H9 (cell line): ENCODE data around the gene SNRPD3. TPM values are rescaled to one million over a fixed set of nuclear protein-coding genes. Genes with fewer than 3 reads are reported as not detected.

ENCODE experiments used
- DNase-seq: peaks from one replicate; pipeline ENCODE4 v3.0.0-alpha.2; 2017
- H2AFZ ChIP-seq: one replicate; pipeline ENCODE4 v1.6.1; 2013; ENCODE audit warnings: mild to moderate bottlenecking, low read length, control low read depth, moderate library complexity
- H2AK5ac ChIP-seq: 2 replicates; pipeline ENCODE4 v1.6.1; 2013; ENCODE audit warnings: low read length, control low read depth, mixed read lengths; ENCODE audit not compliant: insufficient read length
- H2BK120ac ChIP-seq: one replicate; pipeline ENCODE4 v1.6.1; 2013; ENCODE audit warnings: low read depth, mild to moderate bottlenecking, low read length, control low read depth, inconsistent platforms; ENCODE audit not compliant: poor library complexity, severe bottlenecking
- H2BK12ac ChIP-seq: 2 replicates; pipeline ENCODE4 v1.6.1; 2013; ENCODE audit warnings: low read length, control low read depth, mixed read lengths, low read depth; ENCODE audit not compliant: insufficient read length
- H2BK15ac ChIP-seq: 2 replicates; pipeline ENCODE4 v1.6.1; 2013; ENCODE audit warnings: low read depth, low read length, control low read depth
- H2BK20ac ChIP-seq: one replicate; pipeline ENCODE4 v1.6.1; 2013; ENCODE audit warnings: low read depth, mild to moderate bottlenecking, low read length, control low read depth, inconsistent platforms; ENCODE audit not compliant: poor library complexity, severe bottlenecking
- H2BK5ac ChIP-seq: 2 replicates; pipeline ENCODE4 v1.6.1; 2013; ENCODE audit warnings: low read length, control low read depth, mixed read lengths; ENCODE audit not compliant: insufficient read length
- H3K14ac ChIP-seq: 2 replicates; pipeline ENCODE4 v1.6.1; 2013; ENCODE audit warnings: low read length, control low read depth; ENCODE audit not compliant: insufficient read depth
- H3K18ac ChIP-seq: 2 replicates; pipeline ENCODE4 v1.6.1; 2013; ENCODE audit warnings: low read depth, mild to moderate bottlenecking, mixed read lengths, low read length, control low read depth; ENCODE audit not compliant: insufficient read length
- H3K23ac ChIP-seq: 2 replicates; pipeline ENCODE4 v1.6.1; 2013; ENCODE audit warnings: low read length, control low read depth, mixed read lengths, low read depth; ENCODE audit not compliant: insufficient read length
- H3K23me2 ChIP-seq: 2 replicates; pipeline ENCODE4 v1.6.1; 2013; ENCODE audit warnings: low read depth, mild to moderate bottlenecking, mixed read lengths, low read length, control low read depth; ENCODE audit not compliant: insufficient read length, poor library complexity, severe bottlenecking
- H3K27ac ChIP-seq: 2 replicates; pipeline ENCODE4 v1.5.1; 2013; ENCODE audit warnings: low read length, control low read depth, mixed read lengths, low read depth; ENCODE audit not compliant: insufficient read length
- H3K27me3 ChIP-seq: 2 replicates; pipeline ENCODE4 v1.6.1; 2013; ENCODE audit warnings: low read length, control low read depth, inconsistent platforms; ENCODE audit not compliant: insufficient read depth
- H3K4ac ChIP-seq: 2 replicates; pipeline ENCODE4 v1.6.1; 2013; ENCODE audit warnings: low read depth, mild to moderate bottlenecking, control low read depth, inconsistent platforms, low read length, moderate library complexity
- H3K4me1 ChIP-seq: 2 replicates; pipeline ENCODE4 v1.6.1; 2013; ENCODE audit warnings: low read length, control low read depth, inconsistent platforms; ENCODE audit not compliant: insufficient read depth
- H3K4me2 ChIP-seq: 2 replicates; pipeline ENCODE4 v1.6.1; 2013; ENCODE audit warnings: low read length, control low read depth, mixed read lengths; ENCODE audit not compliant: insufficient read length, insufficient read depth
- H3K56ac ChIP-seq: 2 replicates; pipeline ENCODE4 v1.6.1; 2013; ENCODE audit warnings: low read depth, mild to moderate bottlenecking, mixed read lengths, low read length, control low read depth; ENCODE audit not compliant: insufficient read length
- H3K79me1 ChIP-seq: 2 replicates; pipeline ENCODE4 v1.6.1; 2013; ENCODE audit warnings: low read depth, mild to moderate bottlenecking, moderate library complexity, low read length, control low read depth, inconsistent platforms; ENCODE audit not compliant: insufficient read depth, poor library complexity, severe bottlenecking
- H3K79me2 ChIP-seq: 2 replicates; pipeline ENCODE4 v1.6.1; 2013; ENCODE audit warnings: low read length, control low read depth, inconsistent platforms; ENCODE audit not compliant: insufficient read depth
- H3K9ac ChIP-seq: 2 replicates; pipeline ENCODE4 v1.6.1; 2013; ENCODE audit warnings: low read length, control low read depth, mixed read lengths; ENCODE audit not compliant: insufficient read length; ENCODE audit errors: extremely low read depth
- H3K9me3 ChIP-seq: one replicate; pipeline ENCODE4 v1.6.1; 2013; ENCODE audit warnings: low read depth, low read length, inconsistent platforms; ENCODE audit not compliant: control insufficient read depth
- H3T11ph ChIP-seq: one replicate; pipeline ENCODE4 v1.6.1; 2013; ENCODE audit warnings: mild to moderate bottlenecking, low read length, control low read depth, inconsistent platforms
- H4K20me1 ChIP-seq: one replicate; pipeline ENCODE4 v1.6.1; 2013; ENCODE audit not compliant: control insufficient read depth, insufficient read length, insufficient read depth
- H4K5ac ChIP-seq: 2 replicates; pipeline ENCODE4 v1.6.1; 2013; ENCODE audit warnings: low read depth, mild to moderate bottlenecking, mixed read lengths, low read length, control low read depth; ENCODE audit not compliant: insufficient read length
- H4K8ac ChIP-seq: replicated peaks from 2 replicates; pipeline ENCODE4 v1.6.1; 2013; ENCODE audit warnings: low read length, control low read depth, mixed read lengths, low read depth; ENCODE audit not compliant: insufficient read length
- H4K91ac ChIP-seq: 2 replicates; pipeline ENCODE4 v1.6.1; 2013; ENCODE audit warnings: low read depth, mild to moderate bottlenecking, moderate library complexity, mixed read lengths, low read length, control low read depth; ENCODE audit not compliant: insufficient read length
- H3K27ac Mint-ChIP-seq, 3 experiments: 2 replicates in 2 of 3; 3 replicates in 1 of 3; pipeline ENCODE4 v1.8.0; 2020 to 2021; ENCODE audit warnings: mixed read lengths in 3 of 3, mild to moderate bottlenecking in 1 of 3, moderate library complexity in 1 of 3
- H3K27me3 Mint-ChIP-seq: 2 replicates; pipeline ENCODE4 v1.8.0; 2021; ENCODE audit warnings: low read depth, mild to moderate bottlenecking, moderate library complexity, mixed read lengths
- H3K36me3 Mint-ChIP-seq, 3 experiments: 2 replicates in 2 of 3; 3 replicates in 1 of 3; pipeline ENCODE4 v1.8.0; 2020 to 2021; ENCODE audit warnings: low read depth in 3 of 3, mixed read lengths in 3 of 3; ENCODE audit not compliant: insufficient read depth in 1 of 3
- H3K4me1 Mint-ChIP-seq, 2 experiments: 2 replicates each; pipeline ENCODE4 v1.8.0; 2020; ENCODE audit warnings: mixed read lengths in 2 of 2
- H3K4me3 Mint-ChIP-seq, 2 experiments: 2 replicates in 1 of 2; 3 replicates in 1 of 2; pipeline ENCODE4 v1.8.0; 2020 to 2021; ENCODE audit warnings: mild to moderate bottlenecking in 2 of 2, mixed read lengths in 2 of 2, moderate library complexity in 1 of 2
- H3K9me3 Mint-ChIP-seq, 2 experiments: 2 replicates in 1 of 2; 3 replicates in 1 of 2; pipeline ENCODE4 v1.8.0; 2020; ENCODE audit warnings: mild to moderate bottlenecking in 2 of 2, mixed read lengths in 2 of 2, moderate library complexity in 1 of 2
- WGBS: extraction: QIAGEN DNeasy Blood & Tissue Kit; methylation state at CpG from one replicate; pipeline ENCODE4 v1.1.7; 2013; ENCODE audit warnings: missing lambda C conversion rate, low lambda C conversion rate, mixed read lengths; ENCODE audit not compliant: insufficient read length; ENCODE audit errors: extremely low coverage; 5-methylcytosine and 5-hydroxymethylcytosine counted together
- total RNA-seq: library from RNA; stranded (reverse); gene quantifications from 2 replicates; pipeline ENCODE4 v1.2.1, GENCODE V29; 2021
- TF ChIP-seq, protein P1 (sequence below): fragments of 200-600 bp; sonication (generic); conservative IDR thresholded peaks from 3 replicates; pipeline ENCODE4 v1.8.0; 2021; ENCODE audit warnings: antibody characterized with exemption, mild to moderate bottlenecking

Gene SNRPD3
- total RNA-seq, 1 experiment from 2014 or later: 212 TPM

DNA sequence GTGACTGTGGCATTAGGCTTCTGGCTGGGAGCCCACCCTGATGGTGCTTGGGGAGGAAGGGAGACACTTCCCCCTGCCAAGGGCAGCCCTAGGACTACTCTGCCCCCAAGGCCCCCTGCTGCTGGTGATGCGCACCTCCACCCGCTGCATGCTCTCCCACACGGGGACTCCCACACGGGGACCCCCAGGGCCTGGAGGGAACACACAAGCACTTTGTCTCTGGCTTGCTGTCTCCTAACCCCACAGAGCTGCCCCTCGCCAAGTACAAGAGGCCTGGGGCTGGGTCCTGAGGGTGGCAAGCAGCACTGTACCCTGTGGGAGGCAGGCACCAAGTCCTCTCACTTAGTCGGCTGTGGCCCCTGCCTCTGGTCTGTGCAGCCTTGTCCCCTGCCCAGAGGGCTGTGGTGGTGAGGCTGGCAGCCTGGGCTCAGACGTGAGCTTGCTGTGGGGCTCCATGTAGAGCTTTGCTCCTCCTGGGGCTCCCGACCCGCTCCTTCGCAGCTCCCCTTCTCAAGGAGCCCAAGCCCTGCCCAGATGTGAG lies 29.1 kb downstream of the SNRPD3 start:
- no peak overlapping the region for H3K4ac ChIP-seq
- H3K18ac ChIP-seq: no peak overlapping the region
- H3K79me2 ChIP-seq: no peaks in the 10 kb centered on the region
- H3K27ac Mint-ChIP-seq: no peak overlapping the region
- H3K27ac ChIP-seq: no peak overlapping the region
- no peak overlapping the region for H3K23ac ChIP-seq
- no peak overlapping the region for H3K56ac ChIP-seq
- no peaks in the 10 kb centered on the region for H3K9me3 ChIP-seq
- H4K8ac ChIP-seq: no peak overlapping the region
- no peak overlapping the region for H2BK15ac ChIP-seq
- H4K91ac ChIP-seq: no peak overlapping the region
- H3K14ac ChIP-seq: no peak overlapping the region; the same call in 1 of the 2 replicates
- H2BK5ac ChIP-seq: no peak overlapping the region
- no peak overlapping the region for H2BK12ac ChIP-seq
- no peak overlapping the region for H4K5ac ChIP-seq
- no peaks in the 10 kb centered on the region for H3K79me1 ChIP-seq
- no peak overlapping the region for H2AFZ ChIP-seq
- no peaks in the 10 kb centered on the region for H3K4me1 ChIP-seq
- no peaks in the 10 kb centered on the region for H3K23me2 ChIP-seq
- no peak overlapping the region for H3K9ac ChIP-seq
- H3K4me2 ChIP-seq: no peak overlapping the region
- no peak overlapping the region for H3K4me3 Mint-ChIP-seq
- no peak overlapping the region for H3T11ph ChIP-seq
- H2BK120ac ChIP-seq: no peak overlapping the region
- no peaks in the 10 kb centered on the region for H4K20me1 ChIP-seq
- no peaks in the 10 kb centered on the region for H3K9me3 Mint-ChIP-seq
- H2AK5ac ChIP-seq: no peak overlapping the region
- DNase-seq: no peak
- H3K36me3 Mint-ChIP-seq: peaks cover 0 to 8% (median 7%) of the 10 kb centered on the region in 3 experiments; a peak in 3 of 7 replicates
- no peak overlapping the region for H2BK20ac ChIP-seq
- peaks cover 0 to 2% of the 10 kb centered on the region in 2 experiments; a peak in 1 of 4 replicates for H3K4me1 Mint-ChIP-seq
- TF ChIP-seq, protein P1, sequence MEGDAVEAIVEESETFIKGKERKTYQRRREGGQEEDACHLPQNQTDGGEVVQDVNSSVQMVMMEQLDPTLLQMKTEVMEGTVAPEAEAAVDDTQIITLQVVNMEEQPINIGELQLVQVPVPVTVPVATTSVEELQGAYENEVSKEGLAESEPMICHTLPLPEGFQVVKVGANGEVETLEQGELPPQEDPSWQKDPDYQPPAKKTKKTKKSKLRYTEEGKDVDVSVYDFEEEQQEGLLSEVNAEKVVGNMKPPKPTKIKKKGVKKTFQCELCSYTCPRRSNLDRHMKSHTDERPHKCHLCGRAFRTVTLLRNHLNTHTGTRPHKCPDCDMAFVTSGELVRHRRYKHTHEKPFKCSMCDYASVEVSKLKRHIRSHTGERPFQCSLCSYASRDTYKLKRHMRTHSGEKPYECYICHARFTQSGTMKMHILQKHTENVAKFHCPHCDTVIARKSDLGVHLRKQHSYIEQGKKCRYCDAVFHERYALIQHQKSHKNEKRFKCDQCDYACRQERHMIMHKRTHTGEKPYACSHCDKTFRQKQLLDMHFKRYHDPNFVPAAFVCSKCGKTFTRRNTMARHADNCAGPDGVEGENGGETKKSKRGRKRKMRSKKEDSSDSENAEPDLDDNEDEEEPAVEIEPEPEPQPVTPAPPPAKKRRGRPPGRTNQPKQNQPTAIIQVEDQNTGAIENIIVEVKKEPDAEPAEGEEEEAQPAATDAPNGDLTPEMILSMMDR: no peak
- no CpG with 5 or more reads among the region's 10 CpGs for WGBS
- no peaks in the 10 kb centered on the region for H3K27me3 ChIP-seq
- no peaks in the 10 kb centered on the region; the same call in 1 of the 2 replicates for H3K27me3 Mint-ChIP-seq
